K562 (cell line): ENCODE data around the gene WDR70. TPM values are rescaled to one million over a fixed set of nuclear protein-coding genes. Genes with fewer than 3 reads are reported as not detected.

ENCODE experiments used
- ATAC-seq: fragments of 200-7000 bp; cut with Tn5 transposase; 3 replicates; pipeline ENCODE4 v1.9.1; 2020; ENCODE audit warnings: moderate library complexity
- BruUV-seq: library from RNA; stranded (reverse); fragments of 400-500 nt; replicated peaks from 2 replicates; lab custom pipeline; 2021; lab: Mats Ljungman, UMichigan
- CTCF ChIA-PET: fragments of 300-600 bp; formaldehyde crosslinking; extraction: SDS; loops from one replicate; lab custom pipeline; 2021; ENCODE audit warnings: low intra/inter-chr PET ratio; lab: Yijun Ruan, JAX
- POLR2A ChIA-PET: fragments of 300-600, 350-650 bp; sonication (Branson Sonifier 250); formaldehyde crosslinking; extraction: SDS; loops from one replicate; lab custom pipeline; 2021; ENCODE audit warnings: antibody characterized with exemption, inconsistent platforms; lab: Yijun Ruan, JAX
- DNase-seq, 4 experiments: peaks; one replicate each; pipeline versions ENCODE4 v3.0.0 to v3.0.0-alpha.2; 2011 to 2018; ENCODE audit warnings: low spot score in 3 of 4, mixed read lengths in 3 of 4; ENCODE audit errors: extremely low read depth in 1 of 4
- FAIRE-seq: peaks from 2 replicates; lab custom pipeline; 2011; peaks lifted over from hg19 to GRCh38; lab: Jason Lieb, UNC
- H2AFZ ChIP-seq: 2 replicates; pipeline ENCODE4 v1.6.0; 2011; ENCODE audit warnings: low read depth, low read length, control low read depth, inconsistent platforms
- H3K27ac ChIP-seq: fragments of 200-600 bp; 3 replicates; pipeline ENCODE4 v1.8.0; 2011; ENCODE audit warnings: low read depth, mild to moderate bottlenecking, control low read depth, inconsistent platforms, low read length, moderate library complexity, mixed read lengths; ENCODE audit errors: extremely low read depth
- H3K27me3 ChIP-seq, 2 experiments: fragments of 300-600 bp in 1 of 2; 2 replicates in 1 of 2; 3 replicates in 1 of 2; pipeline versions ENCODE4 v1.6.0 to v1.8.0; 2011; ENCODE audit warnings: inconsistent platforms in 2 of 2, low read length in 2 of 2, mild to moderate bottlenecking in 1 of 2, mixed read lengths in 1 of 2, moderate library complexity in 1 of 2; ENCODE audit not compliant: control insufficient read depth in 2 of 2, insufficient read depth in 2 of 2
- H3K36me3 ChIP-seq: fragments of 300-600 bp; 3 replicates; pipeline ENCODE4 v1.8.0; 2011; ENCODE audit warnings: mild to moderate bottlenecking, low read length, inconsistent platforms; ENCODE audit not compliant: control insufficient read depth, insufficient read depth
- H3K4me1 ChIP-seq, 2 experiments: fragments of 200-600 bp in 1 of 2; replicated peaks in 1 of 2; 2 replicates in 1 of 2; 3 replicates in 1 of 2; pipeline versions ENCODE4 v1.5.1 to v1.8.0; 2011; ENCODE audit warnings: inconsistent platforms in 2 of 2, low read length in 2 of 2, mild to moderate bottlenecking in 1 of 2, mixed read lengths in 1 of 2, moderate library complexity in 1 of 2; ENCODE audit not compliant: control insufficient read depth in 2 of 2, insufficient read depth in 2 of 2
- H3K4me2 ChIP-seq: 2 replicates; pipeline ENCODE4 v1.6.1; 2011; ENCODE audit warnings: low read length, control low read depth, inconsistent platforms, mixed read lengths; ENCODE audit not compliant: insufficient read depth
- H3K4me3 ChIP-seq: fragments of 200-600 bp; sonication (generic), shearing (Covaris generic); 2 replicates; pipeline ENCODE4 v1.5.1; 2016; ENCODE audit warnings: control low read depth, inconsistent platforms
- H3K79me2 ChIP-seq: fragments of 200-600 bp; 3 replicates; pipeline ENCODE4 v1.8.0; 2011; ENCODE audit warnings: low read length, inconsistent platforms; ENCODE audit not compliant: control insufficient read depth, insufficient read depth
- H3K9ac ChIP-seq, 2 experiments: 2 replicates each; pipeline versions ENCODE4 v1.6.0 to v1.6.1; 2011; ENCODE audit warnings: low read depth in 2 of 2, low read length in 2 of 2, control low read depth in 1 of 2, inconsistent platforms in 1 of 2, mild to moderate bottlenecking in 1 of 2, mixed read lengths in 1 of 2; ENCODE audit not compliant: insufficient read depth in 1 of 2
- H3K9me1 ChIP-seq: one replicate; pipeline ENCODE4 v1.6.0; 2011; ENCODE audit warnings: inconsistent platforms, mild to moderate bottlenecking, low read length, moderate library complexity; ENCODE audit not compliant: control insufficient read depth, insufficient read depth
- H3K9me3 ChIP-seq: replicated peaks from 2 replicates; pipeline ENCODE4 v1.5.1; 2011; ENCODE audit warnings: low read depth, low read length, inconsistent platforms; ENCODE audit not compliant: control insufficient read depth, insufficient read depth
- H4K20me1 ChIP-seq: replicated peaks from 2 replicates; pipeline ENCODE4 v1.6.1; 2011; ENCODE audit warnings: low read length, inconsistent platforms, mixed read lengths; ENCODE audit not compliant: control insufficient read depth, insufficient read depth
- CREBBP ChIP-seq: IDR thresholded peaks from one replicate; pipeline ENCODE4 v1.6.1; 2012; ENCODE audit warnings: low read depth, mild to moderate bottlenecking, control low read depth, inconsistent platforms, low read length
- ETV1 ChIP-seq: fragments of 450-650 bp; conservative IDR thresholded peaks from 2 replicates; pipeline ENCODE4 v1.6.1; 2016; ENCODE audit warnings: missing genetic modification characterization, control low read depth, low read depth, missing compliant biosample characterization
- FIP1L1 ChIP-seq: fragments of 200-400 bp; formaldehyde crosslinking; IDR thresholded peaks from 2 replicates; pipeline ENCODE4 v1.6.1; 2018; ENCODE audit warnings: mild to moderate bottlenecking, low read depth, low read length; ENCODE audit not compliant: poor library complexity, severe bottlenecking
- FOXP4 ChIP-seq: sonication (generic); formaldehyde crosslinking; IDR thresholded peaks from 2 replicates; pipeline ENCODE4 v1.8.0; 2022; ENCODE audit warnings: mild to moderate bottlenecking, missing genetic modification reagents, borderline replicate concordance
- GTF2A2 ChIP-seq: IDR thresholded peaks from 2 replicates; pipeline ENCODE4 v1.6.1; 2016; ENCODE audit warnings: mild to moderate bottlenecking, missing genetic modification characterization, missing compliant biosample characterization
- HIVEP1 ChIP-seq: fragments of 250-450 bp; sonication (Bioruptor Pico); IDR thresholded peaks from 2 replicates; pipeline ENCODE4 v1.4.0; 2020; ENCODE audit warnings: mild to moderate bottlenecking
- NCOA1 ChIP-seq: fragments of 450-650 bp; IDR thresholded peaks from 2 replicates; pipeline ENCODE4 v1.6.1; 2016; ENCODE audit warnings: low read depth
- PHF20 ChIP-seq: fragments of 450-650 bp; IDR thresholded peaks from 2 replicates; pipeline ENCODE4 v1.6.1; 2018; ENCODE audit not compliant: partially characterized antibody
- SAFB2 ChIP-seq: fragments of 200-400 bp; formaldehyde crosslinking; IDR thresholded peaks from 2 replicates; pipeline ENCODE4 v1.6.1; 2018; ENCODE audit warnings: borderline replicate concordance, low read length, low read depth, moderate library complexity; ENCODE audit not compliant: severe bottlenecking
- SMAD4 ChIP-seq: fragments of 250-450 bp; sonication (Bioruptor Pico); conservative IDR thresholded peaks from 2 replicates; pipeline ENCODE4 v1.8.0; 2021; ENCODE audit warnings: inconsistent platforms, mild to moderate bottlenecking, moderate library complexity
- TEAD1 ChIP-seq, 2 experiments: fragments of 450-650 bp in 1 of 2; sonication (generic) in 1 of 2; formaldehyde crosslinking; IDR thresholded peaks; 2 replicates each; pipeline versions ENCODE4 v1.4.0 to v1.8.0; 2020 to 2022; ENCODE audit warnings: mild to moderate bottlenecking in 2 of 2, missing genetic modification reagents in 1 of 2
- THRB ChIP-seq: fragments of 450-650 bp; formaldehyde crosslinking; conservative IDR thresholded peaks from 2 replicates; pipeline ENCODE4 v1.4.0; 2022; ENCODE audit warnings: mild to moderate bottlenecking, missing genetic modification characterization
- ZNF316 ChIP-seq: fragments of 450-650 bp; IDR thresholded peaks from 2 replicates; pipeline ENCODE4 v1.6.1; 2016
- ZNF707 ChIP-seq: fragments of 250-450 bp; sonication (Bioruptor Pico); conservative IDR thresholded peaks from 2 replicates; pipeline ENCODE4 v1.8.0; 2022; ENCODE audit warnings: inconsistent platforms, mild to moderate bottlenecking, moderate library complexity
- WGBS: fragments of 100-300 bp; shearing (Covaris generic); methylation state at CpG from one replicate; pipeline ENCODE4 v1.1.6; 2016; ENCODE audit warnings: low coverage, mixed read lengths; ENCODE audit not compliant: insufficient coverage; ENCODE audit errors: missing lambda C conversion rate; 5-methylcytosine and 5-hydroxymethylcytosine counted together
- in situ Hi-C: fragments of 300-500 bp; cut with MboI; formaldehyde crosslinking; loops from 4 replicates; pipeline ENCODE4 v1.15.0; 2018; ENCODE audit warnings: inconsistent platforms, mixed read lengths
- intact Hi-C: fragments of 100-400 bp; cut with micrococcal nuclease; formaldehyde crosslinking; loops from 2 replicates; pipeline ENCODE4 v1.14.2; 2022
- polyA plus RNA-seq, 8 experiments: library from polyadenylated mRNA; depleted of rRNA in 4 of 8; stranded (reverse) in 5 of 8; unstranded in 3 of 8; fragments of >200 nt; fragmentation: Nextera tagmentation in 2 of 8; fragmentation: Illumina TruSeq in 1 of 8; extraction: Ambion mirVana in 2 of 8; extraction: Trizol in 1 of 8; gene quantifications; 2 replicates each; pipeline versions ENCODE4 v1.2.1 to v1.2.3, GENCODE V29; 2011 to 2014; ENCODE audit warnings: inconsistent platforms in 1 of 8, missing spikeins in 1 of 8
- total RNA-seq, 7 experiments: library from RNA; depleted of rRNA in 6 of 7; stranded (reverse); fragments of >200 nt in 6 of 7; fragmentation: Illumina TruSeq in 2 of 7; extraction: Trizol in 2 of 7; gene quantifications; 2 replicates each; pipeline versions ENCODE4 v1.2.1 to v1.2.3, GENCODE V29; 2011 to 2021; ENCODE audit warnings: low replicate concordance in 1 of 7

The WDR70 gene
- total and polyA plus RNA-seq, 9 of the 15 experiments (the other 6 are each of a cell fraction or from before 2014, with no cell fraction given): 16.8 to 46.6 (median 38.8) TPM

GRCh38 chr5:37776826-37777225 lies 397.7 kb downstream of the WDR70 start:
- no TSS peak for BruUV-seq

More at GRCh38 chr5:37776826-37777225, 397.7 kb downstream of the WDR70 start:
- TF ChIP-seq TEAD1 (CRISPR knock-in tag; IDR thresholded peaks at IDR 0.05): no peak
- no peak for TF ChIP-seq PHF20
- TF ChIP-seq SAFB2: no peak
- no peak for TF ChIP-seq NCOA1
- TF ChIP-seq HIVEP1 (CRISPR knock-in tag): no peak
- TF ChIP-seq ZNF316: no peak
- TF ChIP-seq GTF2A2: no peak
- TF ChIP-seq FIP1L1: no peak
- TF ChIP-seq ETV1 (tag): no peak
- TF ChIP-seq ZNF707 (CRISPR knock-in tag): no peak
- no peak for TF ChIP-seq CREBBP
- no peak for TF ChIP-seq THRB
- no peak for TF ChIP-seq SMAD4 (CRISPR knock-in tag)
- TF ChIP-seq FOXP4 (CRISPR knock-in tag): no peak
- TF ChIP-seq, all 486 proteins: peak for 0
- ATAC-seq (no peak), DNase-seq (no peak), FAIRE-seq (no peak)
- in situ Hi-C loops: no loop called here
- Histone ChIP-seq H3K79me2 (no peaks in the 10 kb centered on the region), H3K9me1 (no peaks in the 10 kb centered on the region), H3K27me3 (no peaks in the 10 kb centered on the region; a peak in 1 of 5 replicates), H3K4me2 (no peak overlapping the region), H3K4me3 (no peak overlapping the region), H3K9ac (no peak overlapping the region), H3K36me3 (no peaks in the 10 kb centered on the region), H3K4me1 (no peaks in the 10 kb centered on the region), H3K9me3 (peaks cover 7% of the 10 kb centered on the region; the same call in 1 of the 2 replicates), H4K20me1 (no peaks in the 10 kb centered on the region), H3K27ac (no peak overlapping the region), H2AFZ (no peak overlapping the region)
- POLR2A ChIA-PET: no interaction called here
- CTCF ChIA-PET: no interaction called here
- whole genome bisulfite sequencing: 27% methylated on average over 7 of the region's 7 CpGs
- intact Hi-C loops: no loop called here
